Small intestine (tissue), 7 donors: Measurements from ENCODE around the gene KCNJ6. TPM values are rescaled to one million over a fixed set of nuclear protein-coding genes. Genes with fewer than 3 reads are reported as not detected.

Experiments
- DNase-seq, 2 donors: peaks; one replicate each; pipeline versions ENCODE4 v3.0.0 to v3.0.0-alpha.2; 2013
- FAIRE-seq: peaks from 2 replicates; lab custom pipeline; 2012; peaks lifted over from hg19 to GRCh38; lab: Jason Lieb, UNC
- H3K27ac ChIP-seq, 3 donors: one replicate each; pipeline ENCODE4 v1.5.1; 2013; ENCODE audit warnings: low read length in 2 of 3, mild to moderate bottlenecking in 2 of 3, control low read depth in 1 of 3, inconsistent platforms in 1 of 3, low read depth in 1 of 3, moderate library complexity in 1 of 3
- H3K27me3 ChIP-seq, 3 donors: one replicate each; pipeline ENCODE4 v1.6.1; 2013; ENCODE audit warnings: low read length in 3 of 3, inconsistent platforms in 1 of 3; ENCODE audit not compliant: control insufficient read depth in 3 of 3, insufficient read depth in 3 of 3
- H3K36me3 ChIP-seq, 3 donors: one replicate each; pipeline ENCODE4 v1.6.1; 2013; ENCODE audit warnings: low read length in 3 of 3, inconsistent platforms in 1 of 3, low read depth in 1 of 3, mild to moderate bottlenecking in 1 of 3, moderate library complexity in 1 of 3; ENCODE audit not compliant: control insufficient read depth in 3 of 3, insufficient read depth in 2 of 3
- H3K4me1 ChIP-seq, 3 donors: one replicate each; pipeline ENCODE4 v1.6.1; 2013; ENCODE audit warnings: low read length in 2 of 3, inconsistent platforms in 1 of 3, low read depth in 1 of 3, mild to moderate bottlenecking in 1 of 3, moderate library complexity in 1 of 3; ENCODE audit not compliant: control insufficient read depth in 3 of 3, insufficient read depth in 2 of 3
- H3K4me3 ChIP-seq, 3 donors: one replicate each; pipeline ENCODE4 v1.5.1; 2013; ENCODE audit warnings: low read length in 3 of 3, control low read depth in 1 of 3, inconsistent platforms in 1 of 3, low read depth in 1 of 3, mild to moderate bottlenecking in 1 of 3, moderate library complexity in 1 of 3
- H3K9me3 ChIP-seq, 2 donors: one replicate each; pipeline ENCODE4 v1.6.1; 2013; ENCODE audit warnings: low read depth in 1 of 2, low read length in 1 of 2; ENCODE audit not compliant: control insufficient read depth in 2 of 2, insufficient read depth in 1 of 2
- WGBS, 3 donors: extraction: QIAGEN DNeasy Blood & Tissue Kit; methylation state at CpG; one replicate each; pipeline ENCODE4 v1.1.7; 2013; 5-methylcytosine and 5-hydroxymethylcytosine counted together
- polyA plus RNA-seq, 4 donors: library from polyadenylated mRNA; stranded (reverse) in 3 of 4; unstranded in 1 of 4; fragments of 200-250 nt in 3 of 4; fragments of 120-200 nt in 1 of 4; gene quantifications; one replicate each; pipeline versions ENCODE4 v1.2.1 to v1.2.3, GENCODE V29; 2013
- donor health status: healthy with polysubstance abuse.
- donor health status: control.
- donor health status: control.
- donor health status: Bipolar disorder and iron deficiency.
- donor health status: healthy.

The KCNJ6 gene
- polyA plus RNA-seq, 4 donors: under 0.01 to 0.24 (median 0.03) TPM; not detected in 1

DNA sequence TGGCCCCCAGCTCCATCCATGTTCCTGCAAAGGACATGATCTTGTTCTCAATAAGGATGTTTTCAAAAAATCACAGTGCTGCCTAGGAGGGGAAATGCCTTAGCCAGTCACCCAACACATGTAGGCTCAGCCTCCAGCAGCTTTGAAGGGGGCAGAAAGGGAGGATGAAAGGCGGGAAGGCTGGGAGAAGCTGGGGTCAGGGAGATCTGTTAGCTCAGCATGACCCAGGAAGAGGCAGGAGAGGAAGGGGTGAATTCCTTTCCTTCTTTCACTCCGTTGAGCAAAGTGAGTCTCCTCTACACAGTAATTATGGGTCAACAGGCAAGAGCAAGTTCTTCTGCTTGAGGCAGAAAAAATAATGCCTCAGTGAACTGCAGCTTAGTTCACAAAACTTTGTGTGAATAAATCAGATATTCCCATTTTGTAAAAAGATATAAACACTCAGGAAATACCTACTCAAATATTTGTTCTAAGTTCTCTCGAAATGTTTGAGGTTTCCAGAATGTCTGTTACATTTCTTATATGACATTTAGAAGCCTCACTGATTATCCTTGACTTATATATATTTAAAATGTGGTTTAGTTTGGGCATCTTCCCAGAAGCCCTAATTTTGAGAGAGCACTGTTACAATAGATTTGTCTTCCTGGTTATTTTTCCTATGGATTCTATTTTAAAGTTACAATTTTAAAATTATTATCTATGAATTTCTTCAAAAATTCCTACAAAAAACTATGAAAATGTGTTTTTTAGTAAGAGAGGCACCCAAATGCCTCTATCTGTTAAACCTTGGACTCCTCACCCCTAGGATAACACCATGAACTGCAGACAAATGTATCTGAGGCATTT, 116.8 kb downstream of the KCNJ6 start:
- no peaks in the 10 kb centered on the region for H3K4me1 ChIP-seq
- WGBS, 3 donors: 12 to 35% (median 24%) methylated on average over 3 of the region's 3 CpGs
- no peaks in the 10 kb centered on the region for H3K9me3 ChIP-seq
- H3K4me3 ChIP-seq: no peak overlapping the region
- DNase-seq (no peak), FAIRE-seq (no peak)
- H3K27me3 ChIP-seq: peaks cover 0 to 3% (median 0%) of the 10 kb centered on the region in 3 donors
- H3K27ac ChIP-seq: no peak overlapping the region
- H3K36me3 ChIP-seq: no peaks in the 10 kb centered on the region

DNA sequence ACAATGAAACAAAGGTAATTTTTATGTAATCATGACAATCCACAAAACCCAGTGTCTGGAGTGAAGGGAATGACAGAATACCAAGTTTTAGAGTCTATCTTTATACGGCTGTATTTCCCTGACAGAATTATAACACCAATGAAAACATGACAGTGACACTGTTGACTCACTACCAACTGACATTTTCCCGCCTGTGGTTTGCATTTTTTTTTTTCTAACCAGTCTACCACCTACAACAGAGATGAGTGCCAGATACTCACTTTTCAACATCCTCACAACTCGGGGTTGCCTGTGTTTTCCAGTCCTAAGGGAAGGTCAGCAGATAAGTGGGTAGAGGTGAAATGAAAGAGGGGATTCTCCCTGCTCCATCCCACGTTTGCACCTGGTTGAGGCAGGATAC, 118.9 kb downstream of the KCNJ6 start:
- Histone ChIP-seq H3K36me3 (no peaks in the 10 kb centered on the region), H3K27me3 (peaks cover 0 to 3% (median 0%) of the 10 kb centered on the region in 3 donors), H3K4me3 (no peak overlapping the region), H3K4me1 (no peaks in the 10 kb centered on the region), H3K9me3 (no peaks in the 10 kb centered on the region), H3K27ac (no peak overlapping the region)
- DNase-seq: no peak
- FAIRE-seq: no peak
- WGBS, 3 donors: 42 to 62% (median 45%) methylated on average over 4 of the region's 4 CpGs

DNA sequence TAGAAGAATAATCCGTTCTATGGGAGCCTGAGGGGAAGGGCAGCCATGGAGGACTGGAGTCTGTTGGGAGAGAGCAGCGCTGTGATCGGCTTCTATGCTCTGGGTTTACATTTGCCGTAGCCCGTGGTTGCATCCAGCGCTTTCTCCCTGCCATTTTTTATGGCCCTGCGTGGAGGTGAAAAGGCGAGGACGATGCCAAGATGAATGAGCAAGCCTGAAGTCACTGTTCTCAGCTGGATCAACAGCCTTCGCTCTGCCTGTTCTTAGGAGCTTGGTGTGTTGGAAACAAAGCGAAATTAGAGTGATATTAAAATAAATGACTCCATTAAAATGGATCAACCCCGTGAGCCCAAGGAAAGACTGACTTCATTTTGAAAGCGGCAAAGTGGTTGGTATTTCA, 120.2 kb downstream of the KCNJ6 start:
- Histone ChIP-seq H3K4me3 (no peak overlapping the region), H3K4me1 (no peaks in the 10 kb centered on the region), H3K27me3 (no peaks in the 10 kb centered on the region), H3K36me3 (no peaks in the 10 kb centered on the region), H3K27ac (no peak overlapping the region), H3K9me3 (no peaks in the 10 kb centered on the region)
- WGBS, 3 donors: 86 to 91% (median 90%) methylated on average over 13 of the region's 13 CpGs
- no peak for DNase-seq
- no peak for FAIRE-seq

DNA sequence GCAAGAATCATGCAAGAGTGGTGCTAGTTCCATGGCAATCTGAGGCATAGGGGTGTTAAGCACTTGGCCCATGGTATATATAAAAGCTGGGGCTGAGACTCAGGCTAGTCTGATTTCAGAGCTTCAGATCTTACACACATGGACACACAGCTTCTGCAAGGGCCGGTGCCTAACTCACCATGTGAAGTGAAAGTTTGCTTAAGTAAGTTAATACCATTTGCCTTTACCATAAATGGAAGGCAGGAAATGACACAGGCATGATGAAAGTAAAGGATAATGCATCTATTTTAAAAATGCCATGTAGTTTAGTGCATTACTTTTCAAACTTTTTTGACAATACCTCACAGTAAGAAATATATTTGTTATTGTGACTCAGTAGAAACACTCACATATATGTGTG, 122.6 kb downstream of the KCNJ6 start:
- 29 to 45% (median 44%) methylated on average over 1 of the region's 1 CpG for WGBS, 3 donors
- no peaks in the 10 kb centered on the region for H3K4me1 ChIP-seq
- no peaks in the 10 kb centered on the region for H3K36me3 ChIP-seq
- no peak overlapping the region for H3K4me3 ChIP-seq
- FAIRE-seq (no peak), DNase-seq (no peak)
- no peaks in the 10 kb centered on the region for H3K9me3 ChIP-seq
- no peak overlapping the region for H3K27ac ChIP-seq
- peaks cover 0 to 4% (median 0%) of the 10 kb centered on the region in 3 donors for H3K27me3 ChIP-seq

- FAIRE-seq: no peak
- 84 to 91% (median 85%) methylated on average over 3 of the region's 3 CpGs for WGBS, 3 donors
Measured at GRCh38 chr21:37792046-37792445, 124.2 kb downstream of the KCNJ6 start.

DNA sequence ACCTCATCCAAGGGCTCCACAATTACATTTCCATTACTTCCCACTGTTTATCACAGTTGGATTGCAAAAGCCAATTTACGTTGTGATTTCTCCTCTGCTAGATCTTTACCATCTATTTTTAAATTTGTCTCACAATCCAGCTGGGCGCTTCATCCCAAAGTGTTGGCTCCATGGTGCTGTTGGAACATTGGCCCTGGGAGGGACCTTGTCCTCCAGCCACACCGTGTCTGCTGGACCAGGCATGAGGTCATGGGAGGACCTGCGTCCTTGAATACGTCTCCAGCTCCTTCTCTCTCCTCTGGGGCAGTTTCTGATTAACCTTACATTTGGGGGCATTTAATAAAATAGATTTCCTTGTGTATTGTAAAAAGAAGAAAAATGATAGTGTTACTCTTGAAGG, 125.4 kb downstream of the KCNJ6 start:
- H3K4me1 ChIP-seq: no peaks in the 10 kb centered on the region
- H3K27ac ChIP-seq: no peak overlapping the region
- no peak for DNase-seq
- H3K27me3 ChIP-seq: peaks cover 0 to 4% (median 0%) of the 10 kb centered on the region in 3 donors
- H3K9me3 ChIP-seq: no peaks in the 10 kb centered on the region
- no peaks in the 10 kb centered on the region for H3K36me3 ChIP-seq
- 69 to 73% (median 69%) methylated on average over 5 of the region's 5 CpGs for WGBS, 3 donors
- no peak overlapping the region for H3K4me3 ChIP-seq
- FAIRE-seq: no peak

More at GRCh38 chr21:37792046-37792445, 124.2 kb downstream of the KCNJ6 start:
- no peaks in the 10 kb centered on the region for H3K4me1 ChIP-seq
- no peaks in the 10 kb centered on the region for H3K36me3 ChIP-seq
- no peak overlapping the region for H3K27ac ChIP-seq
- no peak for DNase-seq
- H3K4me3 ChIP-seq: no peak overlapping the region
- peaks cover 0 to 4% (median 0%) of the 10 kb centered on the region in 3 donors for H3K27me3 ChIP-seq
- no peaks in the 10 kb centered on the region for H3K9me3 ChIP-seq

DNA sequence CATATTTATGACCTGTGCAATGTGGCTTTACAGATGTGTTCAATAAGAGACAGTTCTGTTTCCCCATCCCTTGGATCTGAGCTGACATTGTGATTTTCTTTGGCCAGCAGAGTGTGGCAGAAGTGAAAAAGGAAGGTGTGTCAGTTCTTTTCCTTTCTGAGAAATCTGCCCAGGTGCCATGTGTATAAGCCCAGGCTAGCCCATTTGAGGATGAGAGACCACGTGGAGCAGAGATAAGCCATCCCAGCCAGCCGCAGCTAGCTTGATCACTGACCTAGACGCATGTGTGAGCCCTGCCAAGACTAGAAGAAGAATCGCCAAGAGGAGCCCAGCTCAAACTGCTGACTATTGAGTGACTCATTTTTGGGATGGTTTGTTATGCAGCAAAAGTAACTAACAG, 127.8 kb downstream of the KCNJ6 start:
- WGBS, 3 donors: 68 to 79% (median 70%) methylated on average over 4 of the region's 4 CpGs
- H3K27me3 ChIP-seq: peaks cover 0 to 4% (median 0%) of the 10 kb centered on the region in 3 donors
- no peaks in the 10 kb centered on the region for H3K4me1 ChIP-seq
- H3K4me3 ChIP-seq: no peak overlapping the region
- DNase-seq (no peak), FAIRE-seq (no peak)
- no peaks in the 10 kb centered on the region for H3K36me3 ChIP-seq
- no peaks in the 10 kb centered on the region for H3K9me3 ChIP-seq
- H3K27ac ChIP-seq: no peak overlapping the region

DNA sequence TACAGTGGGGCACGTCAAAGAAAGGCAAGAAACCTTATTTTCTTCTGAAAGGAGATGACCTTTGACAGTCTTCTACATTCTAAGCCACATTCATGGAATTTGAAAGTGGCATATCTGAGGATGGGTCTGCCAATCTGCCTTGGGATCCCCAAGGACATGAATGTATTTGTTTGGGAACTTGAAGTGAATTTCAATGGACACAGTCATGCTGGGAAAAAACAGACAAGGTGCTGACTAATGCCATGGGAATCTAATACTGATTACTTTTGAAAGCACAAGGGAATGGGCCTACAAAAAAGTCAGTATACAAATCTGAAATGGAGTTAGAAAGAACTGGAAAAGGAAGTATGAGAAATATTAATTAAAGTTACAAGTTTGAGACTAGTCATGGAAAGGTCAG, 128.8 kb downstream of the KCNJ6 start:
- DNase-seq: no peak
- 79 to 89% (median 86%) methylated on average over 1 of the region's 1 CpG for WGBS, 3 donors
- FAIRE-seq: no peak
- Histone ChIP-seq H3K27ac (no peak overlapping the region), H3K9me3 (peaks cover 0 to 2% of the 10 kb centered on the region in 2 donors), H3K4me3 (no peak overlapping the region), H3K36me3 (no peaks in the 10 kb centered on the region), H3K4me1 (no peaks in the 10 kb centered on the region), H3K27me3 (peaks cover 0 to 4% (median 0%) of the 10 kb centered on the region in 3 donors)
